ENCODE measurements around the gene ARMC3. TPM values are rescaled to one million over a fixed set of nuclear protein-coding genes. Genes with fewer than 3 reads are reported as not detected.
"Not testable (repeated sequence)": the region's sequence is repeated elsewhere in the genome, so short reads cannot be mapped to it uniquely, and the experiment has no call there.

ARMC3 gene
- total RNA-seq = not detected
- long read RNA-seq = 0 reads

DNA sequence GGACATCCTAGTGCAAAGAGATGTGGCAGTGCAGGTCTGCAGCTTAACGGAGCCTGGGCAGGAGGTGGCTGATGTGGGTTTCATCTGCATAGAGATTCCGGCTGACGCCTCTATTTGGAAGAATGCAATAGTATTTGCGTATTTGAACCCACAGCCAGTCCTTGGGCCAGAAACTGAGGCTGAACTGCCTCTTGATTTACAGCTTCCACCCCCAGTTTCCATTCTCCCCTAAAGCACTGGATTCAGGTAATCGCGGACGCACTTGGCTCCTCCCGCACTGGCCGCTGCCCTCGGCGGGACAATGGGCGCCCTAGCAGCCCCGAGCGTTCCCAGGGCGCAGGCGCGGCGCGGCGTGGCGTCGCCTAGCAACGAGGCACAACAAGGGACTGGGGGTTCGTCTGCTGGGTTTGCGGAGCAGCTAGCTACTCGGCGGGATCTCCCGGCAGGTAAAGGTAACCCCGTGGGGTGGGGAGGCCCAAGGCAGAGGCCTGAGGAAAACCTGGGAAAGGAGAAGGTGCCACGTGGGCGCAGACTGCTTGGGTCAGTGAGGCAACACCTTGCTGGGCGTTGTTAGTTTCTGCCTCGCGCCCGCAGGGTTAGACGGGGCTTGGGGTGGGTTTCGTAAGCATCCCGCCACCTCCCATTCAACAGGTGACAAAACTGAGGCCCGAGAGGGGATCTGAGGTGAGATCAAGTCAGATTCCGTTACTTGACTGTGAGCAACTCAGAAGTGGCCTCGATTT, at the start of gene ARMC3:
Gene ARMC3, plus strand, starts transcription at position 393 of the 743 bp plus-strand sequence. CDS start 3,944 bp downstream, outside the sequence.
- ATAC-seq (peak; percentile 54), DNase-seq (peak; percentile 25 to 31)
- intact Hi-C loops (cut with DNase I, micrococcal nuclease) = no loop called here

DNA sequence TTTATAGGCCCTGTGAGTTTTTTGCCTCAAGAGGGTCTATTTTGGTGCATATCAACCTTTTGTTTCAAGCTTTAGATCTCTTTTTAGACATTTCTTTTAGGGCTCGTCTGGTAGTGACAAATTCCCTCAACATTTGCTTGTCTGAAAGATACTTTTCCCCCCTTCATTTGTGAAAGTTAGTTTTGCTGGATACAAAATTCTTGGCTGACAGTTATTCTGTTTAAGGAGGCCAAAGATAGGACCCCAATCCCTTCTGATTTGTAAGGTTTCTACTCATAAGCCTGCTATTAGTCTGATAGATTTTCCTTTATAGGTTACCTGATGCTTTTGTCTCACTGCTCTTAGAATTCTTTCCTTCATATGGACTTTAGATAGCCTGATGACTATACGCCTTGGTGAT, 36.1 kb upstream of the ARMC3 start:
- ATAC-seq (no peak), DNase-seq (no peak)
- intact Hi-C loops (cut with DNase I, micrococcal nuclease) = no loop called here

- DNase-seq = no peak
Observed at GRCh38 chr10:22893781-22894180, 34.1 kb upstream of the ARMC3 start.

GRCh38 chr10:22894714-22895113, 33.1 kb upstream of the ARMC3 start:
- DNase-seq (no peak), ATAC-seq (no peak)
- intact Hi-C loops (cut with DNase I, micrococcal nuclease) = no loop called here

More at GRCh38 chr10:22893781-22894180, 34.1 kb upstream of the ARMC3 start:
- ATAC-seq = no peak
- intact Hi-C loops (cut with DNase I, micrococcal nuclease) = no loop called here

- DNase-seq = no peak
- intact Hi-C loops (cut with DNase I, micrococcal nuclease) = no loop called here
- ATAC-seq = no peak
Observed at GRCh38 chr10:22895252-22895651, 32.6 kb upstream of the ARMC3 start.

DNA sequence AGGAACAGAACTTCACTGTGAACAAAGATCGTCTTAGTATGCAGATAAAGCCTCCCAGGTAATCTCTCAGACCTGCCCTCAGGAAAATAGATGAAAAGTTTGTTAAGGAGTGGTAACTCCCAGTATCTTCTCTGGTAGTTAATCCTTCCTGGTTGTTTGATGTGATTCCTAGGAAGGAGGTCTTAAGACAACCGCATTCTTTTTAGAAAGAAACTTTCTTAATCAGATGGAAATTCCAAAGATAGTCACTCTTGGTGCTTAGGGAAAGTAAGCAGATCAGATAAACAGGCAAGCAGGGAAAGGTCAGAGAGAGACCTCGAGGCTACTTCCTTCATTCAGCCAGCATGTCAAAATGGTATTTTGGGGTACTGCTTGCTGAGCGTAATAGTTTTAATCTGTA, 30.5 kb upstream of the ARMC3 start:
- intact Hi-C loops (cut with DNase I, micrococcal nuclease) = no loop called here
- no peak for ATAC-seq

DNA sequence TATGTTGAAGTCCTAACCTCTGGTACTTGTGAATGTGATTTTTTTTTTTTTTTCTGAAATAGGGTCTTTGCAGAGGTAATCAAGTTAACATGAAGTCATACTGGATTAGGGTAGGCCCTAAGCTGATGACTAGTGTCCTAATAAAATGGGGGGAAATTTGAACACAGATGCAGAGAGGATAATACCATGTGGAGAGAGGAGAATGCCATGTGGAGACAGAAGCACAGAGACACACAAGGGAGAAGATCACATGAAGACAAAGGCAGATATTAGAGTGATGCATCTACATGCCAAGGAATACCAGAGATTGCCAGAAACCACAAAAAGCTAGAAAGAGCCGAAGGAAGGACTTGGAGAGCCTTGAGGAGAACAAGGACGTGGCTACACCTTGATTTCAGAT, 28.5 kb upstream of the ARMC3 start:
- ATAC-seq (no peak), DNase-seq (no peak)
- intact Hi-C loops (cut with DNase I, micrococcal nuclease) = no loop called here

More for the DNA sequence above, 30.5 kb upstream of the ARMC3 start:
- DNase-seq = no peak

GRCh38 chr10:22899775-22900174, 28.1 kb upstream of the ARMC3 start:
- ATAC-seq = no peak
- no peak for DNase-seq
- intact Hi-C loops (cut with DNase I, micrococcal nuclease) = no loop called here

DNA sequence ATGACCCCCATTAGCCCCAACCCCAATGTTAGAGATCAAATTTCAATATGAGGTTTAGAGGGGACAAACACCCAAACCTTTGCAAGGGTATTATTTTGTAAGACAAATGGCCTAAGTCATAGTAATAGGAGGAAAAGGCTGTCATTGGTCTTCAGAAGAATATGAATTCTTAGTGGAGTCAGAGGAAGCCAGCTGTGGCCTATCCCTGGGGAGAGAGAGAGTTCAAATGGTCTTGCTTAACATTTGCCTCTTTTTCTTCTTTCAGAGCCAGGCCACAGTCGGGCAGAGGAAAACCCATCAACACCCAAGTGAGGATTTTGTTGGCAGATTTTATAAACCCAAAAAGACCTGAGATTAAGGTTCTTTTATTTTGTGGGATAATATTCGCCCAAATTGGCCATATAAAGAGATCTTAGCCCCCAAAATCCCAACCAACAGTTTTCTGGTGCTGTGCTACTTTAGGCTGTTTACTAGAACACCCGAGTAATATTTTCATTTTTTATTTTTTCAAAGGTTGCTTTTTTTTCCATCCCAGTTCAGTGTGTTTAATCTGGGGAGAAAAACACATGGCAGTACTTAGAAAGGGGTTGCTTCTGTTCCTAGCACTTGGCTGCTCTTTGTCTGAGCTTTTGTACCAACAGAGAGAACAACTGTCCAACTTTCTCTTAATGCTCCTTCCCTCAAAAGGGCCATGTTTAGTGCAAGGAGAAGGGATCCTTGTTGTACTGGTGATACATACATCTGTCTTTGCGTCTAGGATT, 26.8 kb upstream of the ARMC3 start:
- DNase-seq (no peak), ATAC-seq (no peak)
- intact Hi-C loops (cut with DNase I, micrococcal nuclease) = no loop called here

DNA sequence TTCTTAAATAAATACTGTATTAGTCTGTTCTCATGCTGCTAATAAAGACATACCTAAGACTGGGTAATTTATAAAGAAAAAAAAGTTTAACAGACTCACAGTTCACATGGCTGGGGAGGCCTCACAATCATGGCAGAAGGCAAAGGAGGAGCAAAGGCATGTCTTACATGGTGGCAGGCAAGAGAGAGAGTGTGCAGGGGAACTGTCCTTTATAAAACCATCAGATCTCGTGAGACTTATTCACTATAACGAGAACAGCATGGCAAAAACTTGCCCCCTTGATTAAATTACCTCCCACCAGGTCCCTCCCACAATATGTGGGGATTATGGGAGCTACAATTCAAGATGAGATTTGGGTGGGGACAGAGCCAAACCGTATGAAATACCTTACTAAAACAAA, 25.7 kb upstream of the ARMC3 start:
- ATAC-seq; intact Hi-C loops (cut with DNase I, micrococcal nuclease); DNase-seq: not testable (repeated sequence)

DNA sequence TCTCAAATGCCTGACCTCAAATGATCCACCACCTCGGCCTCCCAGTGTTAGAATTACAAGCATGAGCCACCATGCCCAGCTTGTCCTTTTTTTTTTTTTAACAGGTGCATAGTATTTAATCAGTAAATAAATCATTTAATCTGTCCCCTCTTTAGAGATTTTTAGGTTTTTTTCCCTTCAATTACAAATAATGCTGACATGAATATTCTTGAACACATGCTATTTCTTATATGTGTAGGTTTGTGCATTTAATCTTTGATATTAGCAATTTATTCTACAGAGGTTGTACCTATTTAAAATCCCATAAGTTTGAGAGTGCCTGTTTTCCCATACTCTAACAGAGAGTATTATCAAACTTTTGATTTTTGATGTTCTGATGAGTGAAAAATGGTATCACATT, 24.2 kb upstream of the ARMC3 start:
- DNase-seq (no peak), ATAC-seq (no peak)
- intact Hi-C loops (cut with DNase I, micrococcal nuclease) = no loop called here

- intact Hi-C loops (cut with DNase I, micrococcal nuclease) = no loop called here
- no peak for DNase-seq
- no peak for ATAC-seq
Observed at GRCh38 chr10:22906767-22907166, 21.1 kb upstream of the ARMC3 start.

GRCh38 chr10:22908837-22909236, 19.0 kb upstream of the ARMC3 start:
- intact Hi-C loops (cut with DNase I, micrococcal nuclease) = no loop called here
- ATAC-seq = no peak

GRCh38 chr10:22909673-22910072, 18.2 kb upstream of the ARMC3 start:
- DNase-seq; intact Hi-C loops (cut with DNase I, micrococcal nuclease); ATAC-seq: not testable (repeated sequence)

More at GRCh38 chr10:22908837-22909236, 19.0 kb upstream of the ARMC3 start:
- no peak for DNase-seq

DNA sequence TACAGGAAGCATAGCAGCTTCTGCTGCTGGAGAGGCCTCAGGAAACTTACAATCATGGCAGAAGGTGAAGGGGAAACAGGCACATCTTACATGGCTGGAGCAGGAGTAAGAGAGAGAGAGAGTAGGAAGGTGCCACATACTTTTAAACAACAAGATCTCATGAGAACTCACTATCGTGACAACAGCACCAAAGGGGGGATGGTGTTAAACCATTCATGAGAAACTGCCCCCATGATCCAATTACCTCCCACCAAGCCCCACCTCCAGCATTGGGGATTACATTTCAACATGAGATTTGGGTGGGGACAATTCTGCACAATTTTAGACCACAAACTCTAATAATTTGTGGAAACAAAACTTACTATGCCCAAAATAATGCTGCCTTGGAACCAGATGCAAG, 16.8 kb upstream of the ARMC3 start:
- DNase-seq (no peak), ATAC-seq (no peak)
- intact Hi-C loops (cut with DNase I, micrococcal nuclease) = no loop called here

GRCh38 chr10:22911889-22912762, 15.7 kb upstream of the ARMC3 start:
- intact Hi-C loops (cut with DNase I, micrococcal nuclease) = no loop called here
- DNase-seq = peak in 1 of 2 donors; percentile 16
- peak; percentile 62 for ATAC-seq

- intact Hi-C loops (cut with DNase I, micrococcal nuclease) = no loop called here
- ATAC-seq (no peak), DNase-seq (no peak)
Observed at GRCh38 chr10:22912763-22913384, 15.0 kb upstream of the ARMC3 start.

DNA sequence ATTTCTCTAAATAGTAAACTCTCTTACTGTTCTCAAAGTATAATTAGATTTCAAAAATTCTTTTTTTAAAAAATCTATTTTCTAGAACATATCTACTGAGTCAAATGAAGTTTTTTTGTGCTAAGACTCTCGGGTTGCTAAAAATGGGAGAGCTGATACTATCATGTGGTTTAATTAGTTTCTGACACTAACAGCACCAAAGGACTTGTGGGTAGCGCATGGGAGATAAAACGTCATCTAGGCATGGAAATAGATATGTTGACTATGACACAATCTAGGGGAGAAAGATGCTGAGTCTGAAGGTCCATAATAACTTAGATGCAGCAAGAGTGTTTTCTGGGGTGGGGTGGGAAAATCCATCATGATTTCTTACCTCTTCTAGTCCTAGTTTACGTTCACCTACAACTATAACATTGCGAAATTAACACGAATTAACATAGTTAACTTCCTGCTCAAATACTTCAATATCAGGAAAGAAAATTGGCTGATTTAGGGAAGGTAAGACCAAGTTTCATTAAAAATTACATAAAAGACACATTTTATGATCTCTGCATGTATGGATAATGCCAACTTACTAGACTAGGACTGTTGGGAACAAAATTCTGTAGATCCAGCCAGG, 14.3 kb upstream of the ARMC3 start:
- ATAC-seq (no peak), DNase-seq (no peak)
- intact Hi-C loops (cut with DNase I, micrococcal nuclease) = no loop called here

Measured in left colon (tissue), 2 donors.